Measurements from ENCODE around the gene CCDC57. TPM values are rescaled to one million over a fixed set of nuclear protein-coding genes. Genes with fewer than 3 reads are reported as not detected.
"Not testable (repeated sequence)": the region's sequence is repeated elsewhere in the genome, so short reads cannot be mapped to it uniquely, and the experiment has no call there.

The CCDC57 gene
- total and polyA plus RNA-seq, 11 donors = 4.3 to 17.6 (median 9.5) TPM

DNA sequence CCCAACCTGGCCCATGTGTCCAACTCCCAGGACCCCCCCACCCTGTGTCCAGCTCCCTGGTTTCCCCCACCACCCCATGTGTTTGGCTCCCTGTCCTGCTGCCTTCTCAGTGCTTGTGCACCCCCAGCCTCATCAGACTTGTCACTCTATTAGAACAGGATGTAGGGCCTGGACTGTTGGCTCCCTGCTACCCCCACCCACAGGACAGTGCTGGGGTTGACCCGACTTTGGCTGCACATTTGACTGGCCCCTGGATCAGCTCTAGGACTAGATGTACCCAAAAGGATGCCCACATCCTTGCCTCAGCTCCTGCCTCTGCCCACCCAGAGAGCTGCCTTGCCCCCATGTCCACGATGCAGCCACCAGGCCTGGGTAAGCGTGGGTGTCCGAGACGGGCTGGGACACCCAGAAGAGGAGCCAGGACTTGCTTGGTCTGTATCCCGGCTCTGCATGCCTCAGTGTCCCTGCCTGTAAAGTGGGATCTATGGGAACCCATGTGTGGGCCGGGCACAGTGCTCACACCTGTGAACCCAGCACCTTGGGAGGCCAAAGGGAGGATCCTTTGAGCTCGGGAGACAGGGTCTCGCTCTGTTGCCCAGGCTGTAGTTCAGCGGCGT, 1.5 kb upstream of the CCDC57 start:
- peaks cover 0 to 54% (median 30%) of the 10 kb centered on the region in 12 donors for H3K4me1 ChIP-seq
- H3K27me3 ChIP-seq = no peaks in the 10 kb centered on the region
- 86 to 96% (median 88%) methylated on average over 3 to 11 of the region's 11 CpGs for WGBS, 4 donors
- H3K27ac ChIP-seq = peak overlapping the region in 1 of 12 donors; percentile 99
- intact Hi-C loops (cut with DNase I) = loop anchor here in 1 of 10 donors (5.0 kb wide), 2 partner anchors 58 to 198 kb away; partner anchors contain the start of gene CSNK1D
- H3K4me3 ChIP-seq = no peak overlapping the region
- H3K36me3 ChIP-seq = no peaks in the 10 kb centered on the region
- ATAC-seq (no peak), DNase-seq (peak in 1 of 5 donors; percentile 54)
- TF ChIP-seq, protein P1, sequence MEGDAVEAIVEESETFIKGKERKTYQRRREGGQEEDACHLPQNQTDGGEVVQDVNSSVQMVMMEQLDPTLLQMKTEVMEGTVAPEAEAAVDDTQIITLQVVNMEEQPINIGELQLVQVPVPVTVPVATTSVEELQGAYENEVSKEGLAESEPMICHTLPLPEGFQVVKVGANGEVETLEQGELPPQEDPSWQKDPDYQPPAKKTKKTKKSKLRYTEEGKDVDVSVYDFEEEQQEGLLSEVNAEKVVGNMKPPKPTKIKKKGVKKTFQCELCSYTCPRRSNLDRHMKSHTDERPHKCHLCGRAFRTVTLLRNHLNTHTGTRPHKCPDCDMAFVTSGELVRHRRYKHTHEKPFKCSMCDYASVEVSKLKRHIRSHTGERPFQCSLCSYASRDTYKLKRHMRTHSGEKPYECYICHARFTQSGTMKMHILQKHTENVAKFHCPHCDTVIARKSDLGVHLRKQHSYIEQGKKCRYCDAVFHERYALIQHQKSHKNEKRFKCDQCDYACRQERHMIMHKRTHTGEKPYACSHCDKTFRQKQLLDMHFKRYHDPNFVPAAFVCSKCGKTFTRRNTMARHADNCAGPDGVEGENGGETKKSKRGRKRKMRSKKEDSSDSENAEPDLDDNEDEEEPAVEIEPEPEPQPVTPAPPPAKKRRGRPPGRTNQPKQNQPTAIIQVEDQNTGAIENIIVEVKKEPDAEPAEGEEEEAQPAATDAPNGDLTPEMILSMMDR (IDR thresholded peaks at IDR 0.05) = no peak
- TF ChIP-seq POLR2A (IDR thresholded peaks at IDR 0.05) = no peak
- no peaks in the 10 kb centered on the region for H3K9me3 ChIP-seq

DNA sequence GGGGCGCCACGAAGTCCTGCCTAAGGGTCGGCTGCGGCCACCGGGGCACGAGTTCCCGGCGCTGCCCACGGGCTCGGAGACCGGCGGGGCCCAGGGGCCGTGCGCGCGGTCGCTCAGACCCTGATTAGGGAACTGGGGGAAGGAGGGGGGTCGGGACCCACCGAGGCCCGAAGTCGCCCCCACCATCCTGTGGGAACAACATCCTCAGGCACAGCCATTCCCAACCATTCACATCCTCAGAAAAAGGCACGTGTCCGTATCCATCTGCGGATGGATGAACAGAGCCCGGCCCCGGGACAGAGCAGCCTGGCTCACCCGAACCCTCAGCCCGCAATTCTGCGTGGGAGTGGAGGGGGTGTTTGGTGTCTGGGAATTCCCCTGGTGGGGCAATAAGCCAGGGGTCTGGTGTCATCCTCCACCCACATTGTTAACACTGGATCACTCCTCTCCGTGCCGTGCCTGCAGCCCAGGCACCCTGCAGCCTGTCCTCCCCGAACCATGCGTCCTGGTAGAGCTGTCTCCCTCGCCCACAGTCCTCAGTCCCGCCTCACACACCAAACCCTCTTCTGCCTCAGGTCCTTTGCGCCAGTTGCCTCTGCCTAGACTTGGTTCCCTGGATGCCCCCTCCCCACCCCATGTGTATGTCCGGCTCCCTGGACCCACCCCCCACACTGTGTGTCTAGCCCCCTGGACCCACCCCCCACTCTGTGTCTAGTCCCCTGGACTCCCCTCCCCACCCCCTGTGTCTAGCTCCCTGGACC, 789 bp upstream of the CCDC57 start:
- intact Hi-C loops (cut with DNase I) = loop anchor here in 2 of 10 donors (2.0 to 5.0 kb wide), 3 partner anchors 17 to 199 kb away; partner anchors contain the start of gene CSNK1D (in 1 of the 2)
- no peak for TF ChIP-seq POLR2A (IDR thresholded peaks at IDR 0.05)
- TF ChIP-seq, protein P1 (IDR thresholded peaks at IDR 0.05) = no peak
- DNase-seq = peak in 2 of 5 donors; percentile 43 to 71
- no peaks in the 10 kb centered on the region for H3K27me3 ChIP-seq
- peak in 3 of 4 donors; percentile 24 to 61 (median 25) for ATAC-seq
- peaks cover 0 to 51% (median 30%) of the 10 kb centered on the region in 12 donors for H3K4me1 ChIP-seq
- H3K27ac ChIP-seq = peak overlapping the region; percentile 51 to 90 (median 84)
- WGBS, 4 donors = 7 to 22% (median 13%) methylated on average over 18 to 37 of the region's 37 CpGs
- H3K4me3 ChIP-seq = peak overlapping the region; percentile 84 to 99 (median 92)
- H3K9me3 ChIP-seq = no peaks in the 10 kb centered on the region
- no peaks in the 10 kb centered on the region for H3K36me3 ChIP-seq

DNA sequence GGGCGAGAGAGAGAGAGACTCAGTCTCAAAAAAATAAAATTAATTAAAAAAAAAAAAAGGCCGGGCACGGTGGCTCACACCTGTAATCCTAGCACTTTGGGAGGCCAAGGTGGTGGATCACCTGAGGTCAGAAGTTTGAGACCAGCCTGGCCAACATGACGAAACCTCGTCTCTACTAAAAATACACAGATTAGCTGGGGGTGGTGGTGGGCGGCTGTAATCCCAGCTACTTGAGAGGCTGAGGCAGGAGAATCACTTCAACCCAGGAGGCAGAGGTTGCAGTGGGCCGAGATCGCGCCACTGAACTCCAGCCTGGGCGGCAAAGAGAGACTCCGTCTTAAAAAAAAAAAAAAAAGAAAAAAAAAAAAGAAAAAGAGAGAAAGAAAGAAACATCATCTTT, 2.0 kb downstream of the CCDC57 start:
- intact Hi-C loops (cut with DNase I) = loop anchor here in 1 of 10 donors (5.0 kb wide), 2 partner anchors 62 to 202 kb away; partner anchors contain the start of gene CSNK1D
- H3K4me1 ChIP-seq = peaks cover 0 to 36% (median 18%) of the 10 kb centered on the region in 12 donors
- not testable (repeated sequence) for H3K27ac ChIP-seq, H3K36me3 ChIP-seq, ATAC-seq, H3K9me3 ChIP-seq, H3K27me3 ChIP-seq, H3K4me3 ChIP-seq
- WGBS, 4 donors = 89 to 96% (median 95%) methylated on average over 11 of the region's 11 CpGs
- peak in 1 of 5 donors; percentile 10 for DNase-seq

DNA sequence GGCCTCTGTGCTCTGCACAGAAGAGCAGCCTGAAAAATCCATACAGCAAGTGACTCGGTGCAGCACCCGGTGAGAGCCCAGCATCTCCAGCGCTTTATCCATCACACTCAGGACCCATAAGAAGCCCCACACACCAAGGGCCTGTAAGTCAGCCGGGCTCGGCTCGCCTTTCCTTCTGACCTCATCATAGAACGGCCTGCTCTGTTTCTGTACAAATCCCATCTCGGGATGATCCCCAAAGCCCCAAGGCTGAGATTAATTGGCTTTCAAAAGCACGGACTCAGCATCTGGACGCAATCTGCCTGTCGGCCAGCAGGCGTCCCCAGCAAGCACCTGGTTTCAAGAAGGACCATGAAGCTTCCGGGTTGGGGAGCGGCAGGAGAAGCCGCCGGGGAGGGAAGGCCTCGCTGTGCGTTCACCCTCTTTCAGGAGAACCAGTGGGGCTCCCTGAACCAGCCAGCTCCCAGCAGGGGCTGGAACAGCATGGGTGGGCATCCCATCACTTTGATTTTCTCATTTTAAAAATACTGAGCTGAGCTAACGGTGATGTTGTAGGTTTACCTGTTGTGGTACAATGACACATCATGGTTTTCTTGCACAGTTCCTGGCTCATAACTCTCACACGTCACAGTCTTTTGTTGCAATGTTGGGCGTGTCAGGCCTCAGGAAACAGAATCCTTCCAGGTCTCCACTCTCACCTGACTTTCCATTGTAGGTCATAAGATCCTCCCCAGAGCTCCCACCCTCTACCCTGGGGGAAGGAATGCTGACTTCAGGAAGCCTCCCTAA, 6.7 kb downstream of the CCDC57 start:
- Histone ChIP-seq H3K27ac (peak overlapping the region in 11 of 12 donors; percentile 15 to 86 (median 48)), H3K9me3 (no peaks in the 10 kb centered on the region), H3K4me1 (peaks cover 0 to 19% (median 8%) of the 10 kb centered on the region in 12 donors), H3K36me3 (peaks cover 0 to 4% (median 0%) of the 10 kb centered on the region in 9 donors), H3K27me3 (no peaks in the 10 kb centered on the region), H3K4me3 (peak overlapping the region in 7 of 12 donors; percentile 11 to 41 (median 17))
- 17 to 21% (median 18%) methylated on average over 21 of the region's 21 CpGs for WGBS, 4 donors
- ATAC-seq = peak; percentile 57 to 87 (median 86)
- no peak for TF ChIP-seq POLR2A (IDR thresholded peaks at IDR 0.05)
- TF ChIP-seq, protein P1 (IDR thresholded peaks at IDR 0.05) = peak; percentile 79 to 95 (median 92)
- intact Hi-C loops (cut with DNase I) = loop anchor here (1.0 to 10.0 kb wide), 7 partner anchors 23 to 219 kb away; partner anchors contain the start of gene SLC16A3 (in 1 of the 10)
- DNase-seq = peak; percentile 81 to 91 (median 84)

Measured in heart left ventricle (tissue), 16 donors.